Measurements from ENCODE around the gene GHRL. TPM values are rescaled to one million over a fixed set of nuclear protein-coding genes. Genes with fewer than 3 reads are reported as not detected.
A peak's percentile ranks its signal among the peaks of the same experiment; 100 is the strongest.

GHRL gene
- polyA plus RNA-seq, 2 donors: 0.22 to 0.63 TPM

DNA sequence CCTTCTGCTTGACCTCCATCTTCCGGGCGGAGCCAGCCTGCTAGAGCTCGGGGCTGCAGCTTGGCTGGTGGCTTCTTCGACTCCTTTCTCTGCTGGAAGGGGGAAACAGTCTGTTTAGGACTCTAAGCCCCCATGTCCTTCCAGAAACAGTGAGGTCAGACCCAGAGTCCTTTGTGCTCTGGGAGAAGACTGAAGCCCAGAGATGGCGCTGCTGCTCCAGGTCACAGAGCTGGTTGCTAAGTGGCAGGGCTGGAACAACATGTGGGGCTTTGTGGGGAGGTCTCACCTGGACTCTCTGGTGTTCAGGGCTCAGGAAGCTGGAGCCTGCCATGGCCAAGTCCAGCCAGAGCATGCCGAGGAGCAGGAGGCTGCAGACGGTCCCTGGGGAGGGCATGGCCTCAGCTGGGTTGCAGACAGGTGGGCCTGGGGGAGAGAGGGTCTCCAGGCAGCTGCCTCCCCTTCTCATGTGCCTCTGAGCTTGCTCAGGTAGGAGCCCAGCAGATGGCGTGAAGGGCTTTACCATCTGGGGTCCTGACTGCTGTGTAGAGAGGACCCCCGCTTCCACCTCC, 2.9 kb downstream of the GHRL start:
- peaks cover 8 to 14% of the 10 kb centered on the region in 2 donors for H3K36me3 ChIP-seq (ENCODE audit: control insufficient read depth in 2 of 2, insufficient read depth in 2 of 2, low read length in 1 of 2)
- WGBS, 2 donors: 88 to 89% methylated on average over 9 of the region's 9 CpGs
- H3K27ac ChIP-seq (ENCODE audit: low read depth in 2 of 2, low read length in 1 of 2): no peak overlapping the region
- H3K4me3 ChIP-seq (ENCODE audit: low read depth in 1 of 2, low read length in 2 of 2): no peak overlapping the region
- H3K9me3 ChIP-seq (ENCODE audit: control insufficient read depth in 2 of 2, insufficient read depth in 1 of 2, low read depth in 1 of 2, low read length in 1 of 2): no peaks in the 10 kb centered on the region
- peaks cover 0 to 4% of the 10 kb centered on the region in 2 donors for H3K4me1 ChIP-seq (ENCODE audit: control insufficient read depth in 2 of 2, insufficient read depth in 2 of 2, low read length in 1 of 2)
- H3K27me3 ChIP-seq (ENCODE audit: control insufficient read depth in 1 of 2, insufficient read depth in 2 of 2, low read length in 2 of 2): no peaks in the 10 kb centered on the region

DNA sequence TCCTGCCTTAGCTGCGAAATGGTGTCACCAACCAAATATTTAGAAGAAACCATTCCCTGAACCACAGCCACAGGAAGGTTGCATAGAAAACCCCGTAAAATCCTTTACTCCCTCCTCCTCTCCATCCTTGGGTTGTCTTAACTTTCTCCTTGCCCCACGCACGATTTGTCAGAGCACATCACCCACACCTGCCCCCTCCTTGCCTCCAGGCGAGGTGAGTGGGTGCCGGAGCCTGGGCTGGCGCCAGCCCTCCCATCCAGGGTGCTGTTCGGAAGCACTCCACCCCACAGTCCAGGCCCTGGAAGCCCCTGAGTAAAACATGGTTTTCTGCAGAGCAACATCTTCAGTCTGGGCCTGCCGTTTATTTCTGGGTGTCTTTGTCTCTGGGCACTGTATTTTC, 3.7 kb downstream of the GHRL start:
- Histone ChIP-seq H3K27me3 (ENCODE audit: control insufficient read depth in 1 of 2, insufficient read depth in 2 of 2, low read length in 2 of 2) (no peaks in the 10 kb centered on the region), H3K4me3 (ENCODE audit: low read depth in 1 of 2, low read length in 2 of 2) (no peak overlapping the region)

DNA sequence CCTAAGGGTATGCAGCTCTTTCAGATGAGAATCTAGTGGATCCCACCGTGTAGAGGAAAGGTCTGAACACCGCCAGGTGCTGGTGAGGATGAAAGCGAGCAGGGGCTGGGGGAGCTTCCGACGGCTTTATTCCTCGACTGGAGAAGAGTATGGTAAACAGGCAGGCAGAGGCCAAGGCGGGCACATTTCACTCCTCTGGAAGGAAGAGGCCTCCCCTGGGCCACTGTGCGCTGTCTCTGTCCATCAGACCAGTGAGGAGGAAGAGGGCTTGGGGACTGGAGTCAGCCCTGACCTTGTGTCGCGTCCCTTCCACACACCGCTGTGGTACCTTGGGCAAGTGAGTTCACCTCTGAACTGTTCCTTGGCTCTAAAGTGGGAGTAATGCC, 4.2 kb downstream of the GHRL start:
- no peaks in the 10 kb centered on the region for H3K27me3 ChIP-seq (ENCODE audit: control insufficient read depth in 1 of 2, insufficient read depth in 2 of 2, low read length in 2 of 2)
- H3K4me3 ChIP-seq (ENCODE audit: low read depth in 1 of 2, low read length in 2 of 2): no peak overlapping the region
- H3K9me3 ChIP-seq (ENCODE audit: control insufficient read depth in 2 of 2, insufficient read depth in 1 of 2, low read depth in 1 of 2, low read length in 1 of 2): no peaks in the 10 kb centered on the region
- 88 to 97% methylated on average over 11 of the region's 11 CpGs for WGBS, 2 donors
- H3K36me3 ChIP-seq (ENCODE audit: control insufficient read depth in 2 of 2, insufficient read depth in 2 of 2, low read length in 1 of 2): peaks cover 8 to 15% of the 10 kb centered on the region in 2 donors
- H3K4me1 ChIP-seq (ENCODE audit: control insufficient read depth in 2 of 2, insufficient read depth in 2 of 2, low read length in 1 of 2): peaks cover 0 to 8% of the 10 kb centered on the region in 2 donors
- H3K27ac ChIP-seq (ENCODE audit: low read depth in 2 of 2, low read length in 1 of 2): no peak overlapping the region

More for the DNA sequence above, 3.7 kb downstream of the GHRL start:
- Histone ChIP-seq H3K9me3 (ENCODE audit: control insufficient read depth in 2 of 2, insufficient read depth in 1 of 2, low read depth in 1 of 2, low read length in 1 of 2) (no peaks in the 10 kb centered on the region), H3K36me3 (ENCODE audit: control insufficient read depth in 2 of 2, insufficient read depth in 2 of 2, low read length in 1 of 2) (peaks cover 8 to 14% of the 10 kb centered on the region in 2 donors), H3K4me1 (ENCODE audit: control insufficient read depth in 2 of 2, insufficient read depth in 2 of 2, low read length in 1 of 2) (peaks cover 0 to 6% of the 10 kb centered on the region in 2 donors), H3K27ac (ENCODE audit: low read depth in 2 of 2, low read length in 1 of 2) (no peak overlapping the region)
- 69 to 79% methylated on average over 9 of the region's 9 CpGs for WGBS, 2 donors

GRCh38 chr3:10287936-10288574, 4.7 kb downstream of the GHRL start:
- Histone ChIP-seq H3K4me1 (ENCODE audit: control insufficient read depth in 2 of 2, insufficient read depth in 2 of 2, low read length in 1 of 2) (peaks cover 0 to 10% of the 10 kb centered on the region in 2 donors), H3K27ac (ENCODE audit: low read depth in 2 of 2, low read length in 1 of 2) (no peak overlapping the region), H3K36me3 (ENCODE audit: control insufficient read depth in 2 of 2, insufficient read depth in 2 of 2, low read length in 1 of 2) (peaks cover 8 to 15% of the 10 kb centered on the region in 2 donors), H3K4me3 (ENCODE audit: low read depth in 1 of 2, low read length in 2 of 2) (no peak overlapping the region), H3K27me3 (ENCODE audit: control insufficient read depth in 1 of 2, insufficient read depth in 2 of 2, low read length in 2 of 2) (no peaks in the 10 kb centered on the region), H3K9me3 (ENCODE audit: control insufficient read depth in 2 of 2, insufficient read depth in 1 of 2, low read depth in 1 of 2, low read length in 1 of 2) (no peaks in the 10 kb centered on the region)
- 88 to 93% methylated on average over 12 of the region's 12 CpGs for WGBS, 2 donors

- H3K4me3 ChIP-seq (ENCODE audit: low read depth in 1 of 2, low read length in 2 of 2): no peak overlapping the region
- H3K27ac ChIP-seq (ENCODE audit: low read depth in 2 of 2, low read length in 1 of 2): no peak overlapping the region
- no peaks in the 10 kb centered on the region for H3K27me3 ChIP-seq (ENCODE audit: control insufficient read depth in 1 of 2, insufficient read depth in 2 of 2, low read length in 2 of 2)
- 53 to 58% methylated on average over 2 of the region's 2 CpGs for WGBS, 2 donors
- peaks cover 0 to 10% of the 10 kb centered on the region in 2 donors for H3K4me1 ChIP-seq (ENCODE audit: control insufficient read depth in 2 of 2, insufficient read depth in 2 of 2, low read length in 1 of 2)
- H3K36me3 ChIP-seq (ENCODE audit: control insufficient read depth in 2 of 2, insufficient read depth in 2 of 2, low read length in 1 of 2): peaks cover 4 to 11% of the 10 kb centered on the region in 2 donors
- H3K9me3 ChIP-seq (ENCODE audit: control insufficient read depth in 2 of 2, insufficient read depth in 1 of 2, low read depth in 1 of 2, low read length in 1 of 2): no peaks in the 10 kb centered on the region
Observed at GRCh38 chr3:10286596-10287295, 6.0 kb downstream of the GHRL start.

DNA sequence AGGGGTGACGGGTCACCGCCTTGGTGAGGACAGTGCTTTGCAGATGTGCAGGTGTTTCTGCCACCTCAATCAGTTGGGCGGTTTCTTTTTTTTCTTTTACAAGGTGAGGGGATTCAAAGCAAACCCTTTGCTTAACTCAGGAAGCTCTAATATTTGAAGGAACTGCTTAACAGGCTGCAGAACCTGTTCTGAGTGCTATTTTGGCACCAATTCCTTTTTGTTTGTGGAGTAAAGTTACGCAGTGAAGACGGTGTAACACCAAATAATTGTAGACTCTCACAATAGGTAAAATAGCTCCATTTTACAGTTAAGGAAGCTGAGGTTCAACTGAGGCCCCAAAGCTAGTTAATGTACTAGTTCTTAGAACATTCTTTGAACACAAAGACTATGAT, 6.6 kb downstream of the GHRL start:
- Histone ChIP-seq H3K9me3 (ENCODE audit: control insufficient read depth in 2 of 2, insufficient read depth in 1 of 2, low read depth in 1 of 2, low read length in 1 of 2) (no peaks in the 10 kb centered on the region), H3K36me3 (ENCODE audit: control insufficient read depth in 2 of 2, insufficient read depth in 2 of 2, low read length in 1 of 2) (peaks cover 4 to 11% of the 10 kb centered on the region in 2 donors), H3K4me1 (ENCODE audit: control insufficient read depth in 2 of 2, insufficient read depth in 2 of 2, low read length in 1 of 2) (peaks cover 0 to 10% of the 10 kb centered on the region in 2 donors), H3K4me3 (ENCODE audit: low read depth in 1 of 2, low read length in 2 of 2) (no peak overlapping the region), H3K27me3 (ENCODE audit: control insufficient read depth in 1 of 2, insufficient read depth in 2 of 2, low read length in 2 of 2) (no peaks in the 10 kb centered on the region), H3K27ac (ENCODE audit: low read depth in 2 of 2, low read length in 1 of 2) (peak overlapping the region in 1 of 2 donors; percentile 47)
- WGBS, 2 donors: 56 to 71% methylated on average over 5 of the region's 5 CpGs

DNA sequence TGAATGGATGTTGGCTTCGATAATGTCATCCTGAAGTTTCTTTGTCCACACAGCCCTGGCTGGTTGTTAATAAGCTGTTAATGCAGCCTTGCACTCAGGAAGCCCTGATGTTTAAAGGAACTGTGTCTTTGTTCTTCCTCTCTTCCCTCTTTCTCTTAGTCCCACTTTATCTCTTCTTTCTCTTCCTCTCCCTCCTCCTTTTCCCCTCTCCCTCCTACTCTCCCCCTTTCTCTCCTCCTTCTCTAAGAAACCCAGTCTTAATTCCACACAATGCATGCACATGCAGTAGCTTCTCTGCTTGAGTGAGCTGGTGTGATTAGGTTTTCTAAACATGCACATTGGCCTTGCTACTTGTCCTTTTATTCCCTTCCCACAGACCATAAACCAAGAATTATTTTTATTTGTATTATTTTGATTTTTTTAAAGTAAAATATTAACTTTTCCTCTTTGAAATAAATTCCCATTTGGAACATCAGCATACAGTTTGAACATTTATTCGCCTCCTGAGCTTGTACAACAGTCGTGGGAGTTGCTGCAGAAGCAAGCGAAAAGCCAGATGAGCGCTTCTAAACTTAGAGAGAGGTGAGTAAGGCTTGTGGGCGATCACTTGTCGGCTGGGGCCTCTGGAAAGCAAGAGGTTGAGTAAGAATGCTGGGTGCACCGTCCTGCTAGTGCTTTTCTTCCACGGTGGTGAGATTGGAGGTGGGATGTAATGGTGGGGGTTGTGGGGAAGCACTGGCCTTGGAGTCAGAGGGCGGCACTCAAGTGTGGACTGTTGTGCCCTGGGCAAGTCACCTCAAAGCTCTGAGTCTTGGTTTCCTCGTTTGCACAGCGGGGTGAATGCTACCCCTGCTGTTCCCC, 7.2 kb downstream of the GHRL start:
- peak overlapping the region in 1 of 2 donors; percentile 47 for H3K27ac ChIP-seq (ENCODE audit: low read depth in 2 of 2, low read length in 1 of 2)
- no peak overlapping the region for H3K4me3 ChIP-seq (ENCODE audit: low read depth in 1 of 2, low read length in 2 of 2)
- peaks cover 4 to 11% of the 10 kb centered on the region in 2 donors for H3K36me3 ChIP-seq (ENCODE audit: control insufficient read depth in 2 of 2, insufficient read depth in 2 of 2, low read length in 1 of 2)
- no peaks in the 10 kb centered on the region for H3K9me3 ChIP-seq (ENCODE audit: control insufficient read depth in 2 of 2, insufficient read depth in 1 of 2, low read depth in 1 of 2, low read length in 1 of 2)
- H3K27me3 ChIP-seq (ENCODE audit: control insufficient read depth in 1 of 2, insufficient read depth in 2 of 2, low read length in 2 of 2): no peaks in the 10 kb centered on the region
- 70 to 73% methylated on average over 12 of the region's 12 CpGs for WGBS, 2 donors
- peaks cover 0 to 10% of the 10 kb centered on the region in 2 donors for H3K4me1 ChIP-seq (ENCODE audit: control insufficient read depth in 2 of 2, insufficient read depth in 2 of 2, low read length in 1 of 2)

- WGBS, 2 donors: 75 to 79% methylated on average over 9 of the region's 9 CpGs
- H3K9me3 ChIP-seq (ENCODE audit: control insufficient read depth in 2 of 2, insufficient read depth in 1 of 2, low read depth in 1 of 2, low read length in 1 of 2): no peaks in the 10 kb centered on the region
- peaks cover 0 to 10% of the 10 kb centered on the region in 2 donors for H3K4me1 ChIP-seq (ENCODE audit: control insufficient read depth in 2 of 2, insufficient read depth in 2 of 2, low read length in 1 of 2)
- no peaks in the 10 kb centered on the region for H3K27me3 ChIP-seq (ENCODE audit: control insufficient read depth in 1 of 2, insufficient read depth in 2 of 2, low read length in 2 of 2)
- no peak overlapping the region for H3K27ac ChIP-seq (ENCODE audit: low read depth in 2 of 2, low read length in 1 of 2)
- H3K4me3 ChIP-seq (ENCODE audit: low read depth in 1 of 2, low read length in 2 of 2): no peak overlapping the region
- peaks cover 8 to 16% of the 10 kb centered on the region in 2 donors for H3K36me3 ChIP-seq (ENCODE audit: control insufficient read depth in 2 of 2, insufficient read depth in 2 of 2, low read length in 1 of 2)
Observed at GRCh38 chr3:10284496-10284895, 8.3 kb downstream of the GHRL start.

- Histone ChIP-seq H3K36me3 (ENCODE audit: control insufficient read depth in 2 of 2, insufficient read depth in 2 of 2, low read length in 1 of 2) (peaks cover 9 to 17% of the 10 kb centered on the region in 2 donors), H3K4me1 (ENCODE audit: control insufficient read depth in 2 of 2, insufficient read depth in 2 of 2, low read length in 1 of 2) (peaks cover 0 to 10% of the 10 kb centered on the region in 2 donors), H3K27me3 (ENCODE audit: control insufficient read depth in 1 of 2, insufficient read depth in 2 of 2, low read length in 2 of 2) (no peaks in the 10 kb centered on the region), H3K9me3 (ENCODE audit: control insufficient read depth in 2 of 2, insufficient read depth in 1 of 2, low read depth in 1 of 2, low read length in 1 of 2) (no peaks in the 10 kb centered on the region), H3K27ac (ENCODE audit: low read depth in 2 of 2, low read length in 1 of 2) (no peak overlapping the region), H3K4me3 (ENCODE audit: low read depth in 1 of 2, low read length in 2 of 2) (no peak overlapping the region)
- WGBS, 2 donors: 51 to 54% methylated on average over 5 of the region's 5 CpGs
Observed at GRCh38 chr3:10283638-10284037, 9.1 kb downstream of the GHRL start.

Measured in esophagus (tissue), 2 donors.